ENCODE results near the gene ANLN.

ANLN gene, protein sequence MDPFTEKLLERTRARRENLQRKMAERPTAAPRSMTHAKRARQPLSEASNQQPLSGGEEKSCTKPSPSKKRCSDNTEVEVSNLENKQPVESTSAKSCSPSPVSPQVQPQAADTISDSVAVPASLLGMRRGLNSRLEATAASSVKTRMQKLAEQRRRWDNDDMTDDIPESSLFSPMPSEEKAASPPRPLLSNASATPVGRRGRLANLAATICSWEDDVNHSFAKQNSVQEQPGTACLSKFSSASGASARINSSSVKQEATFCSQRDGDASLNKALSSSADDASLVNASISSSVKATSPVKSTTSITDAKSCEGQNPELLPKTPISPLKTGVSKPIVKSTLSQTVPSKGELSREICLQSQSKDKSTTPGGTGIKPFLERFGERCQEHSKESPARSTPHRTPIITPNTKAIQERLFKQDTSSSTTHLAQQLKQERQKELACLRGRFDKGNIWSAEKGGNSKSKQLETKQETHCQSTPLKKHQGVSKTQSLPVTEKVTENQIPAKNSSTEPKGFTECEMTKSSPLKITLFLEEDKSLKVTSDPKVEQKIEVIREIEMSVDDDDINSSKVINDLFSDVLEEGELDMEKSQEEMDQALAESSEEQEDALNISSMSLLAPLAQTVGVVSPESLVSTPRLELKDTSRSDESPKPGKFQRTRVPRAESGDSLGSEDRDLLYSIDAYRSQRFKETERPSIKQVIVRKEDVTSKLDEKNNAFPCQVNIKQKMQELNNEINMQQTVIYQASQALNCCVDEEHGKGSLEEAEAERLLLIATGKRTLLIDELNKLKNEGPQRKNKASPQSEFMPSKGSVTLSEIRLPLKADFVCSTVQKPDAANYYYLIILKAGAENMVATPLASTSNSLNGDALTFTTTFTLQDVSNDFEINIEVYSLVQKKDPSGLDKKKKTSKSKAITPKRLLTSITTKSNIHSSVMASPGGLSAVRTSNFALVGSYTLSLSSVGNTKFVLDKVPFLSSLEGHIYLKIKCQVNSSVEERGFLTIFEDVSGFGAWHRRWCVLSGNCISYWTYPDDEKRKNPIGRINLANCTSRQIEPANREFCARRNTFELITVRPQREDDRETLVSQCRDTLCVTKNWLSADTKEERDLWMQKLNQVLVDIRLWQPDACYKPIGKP

GRCh38 chr7:36389371-36390198 is at the start of gene ANLN:
Gene ANLN (plus strand): TSS chr7:36389862. CDS start chr7:36390027, 165 bp downstream.
- DNase-seq, result peak; percentile 96

GRCh38 chr7:36343548-36343947 is 46.1 kb upstream of the ANLN start:
- no peak for DNase-seq

GRCh38 chr7:36344622-36345021 is 45.0 kb upstream of the ANLN start:
- no peak for DNase-seq

DNA sequence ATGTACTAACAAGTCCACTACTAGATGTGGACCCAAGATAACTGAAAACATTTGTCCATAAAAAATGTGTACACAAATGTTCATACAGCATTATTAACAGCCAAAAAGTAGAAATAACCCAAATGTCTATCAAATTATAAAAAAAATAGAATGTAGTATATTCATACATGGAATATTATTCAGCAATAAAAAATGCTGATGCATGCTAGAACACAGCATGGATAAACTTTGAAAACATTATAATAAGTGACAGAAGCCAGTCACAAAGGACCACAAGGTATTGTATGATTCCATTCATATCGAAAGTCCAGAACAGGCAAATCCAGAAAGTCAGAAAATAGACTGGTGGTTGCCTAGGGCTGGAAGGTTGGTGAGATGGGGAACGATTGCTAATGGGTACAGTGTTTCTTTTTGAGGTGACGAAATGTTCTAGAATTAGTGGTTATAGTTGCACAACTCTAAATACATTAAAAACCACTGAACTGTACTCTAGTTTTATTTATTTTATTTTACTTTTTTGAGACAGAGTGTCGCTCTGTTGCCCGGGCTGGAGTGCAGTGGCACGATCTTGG is 43.3 kb upstream of the ANLN start:
- DNase-seq, result no peak

DNA sequence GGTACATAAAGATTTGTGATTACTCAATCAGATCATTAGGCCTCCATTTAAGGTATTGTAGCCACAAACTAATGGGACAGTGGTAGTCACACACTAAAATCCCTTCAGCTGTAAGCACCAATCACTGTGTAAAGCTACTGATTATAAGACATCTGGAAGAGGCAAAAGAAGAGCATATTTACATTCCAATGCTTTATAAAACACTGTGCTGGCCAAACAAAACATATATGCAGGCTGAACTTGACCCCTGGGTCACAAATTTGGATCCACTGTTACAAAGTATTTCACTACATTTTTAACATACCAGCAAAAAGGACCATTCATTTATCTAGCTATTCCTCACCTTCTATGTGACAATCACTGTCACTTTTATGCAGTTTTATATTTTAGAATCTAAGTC is 41.4 kb upstream of the ANLN start:
- DNase-seq, result no peak

DNA sequence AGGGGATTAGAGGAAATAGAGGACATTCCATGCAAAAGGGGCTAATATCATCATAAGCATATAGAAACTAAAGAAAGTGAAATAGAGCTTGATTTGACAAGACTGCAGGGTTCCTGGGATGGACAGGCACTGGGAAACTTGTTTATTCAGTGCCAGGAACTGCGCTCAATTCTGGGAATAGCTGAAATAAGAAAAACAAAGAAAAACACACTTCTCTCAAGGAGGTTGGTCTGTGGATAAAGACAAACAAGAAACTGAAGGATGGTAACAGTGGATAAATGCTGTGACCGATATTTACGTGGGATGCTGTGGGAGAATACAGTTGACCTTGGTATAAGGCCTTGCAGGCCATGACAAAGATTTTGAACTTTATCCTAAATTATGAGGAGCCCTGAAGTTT is 40.9 kb upstream of the ANLN start:
- no peak for DNase-seq

DNA sequence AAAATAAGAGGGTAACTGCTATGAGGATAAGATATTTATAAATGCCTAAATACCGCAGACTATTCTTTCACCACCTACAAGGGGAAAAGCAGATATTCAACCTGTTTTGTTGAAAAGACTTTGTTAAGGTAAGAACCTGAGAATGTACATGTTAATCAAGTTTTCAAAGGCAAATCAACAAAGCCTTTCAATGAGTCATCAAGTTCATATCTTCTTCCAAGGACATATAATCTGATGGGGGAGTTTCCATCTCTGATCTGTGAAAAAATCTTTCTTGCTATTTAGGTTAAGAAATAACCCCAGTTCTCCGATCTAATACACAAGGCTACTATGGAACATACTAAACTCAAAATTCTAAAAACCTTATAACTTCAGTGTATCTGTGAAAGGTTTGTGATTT is 40.0 kb upstream of the ANLN start:
- no peak for DNase-seq

DNA sequence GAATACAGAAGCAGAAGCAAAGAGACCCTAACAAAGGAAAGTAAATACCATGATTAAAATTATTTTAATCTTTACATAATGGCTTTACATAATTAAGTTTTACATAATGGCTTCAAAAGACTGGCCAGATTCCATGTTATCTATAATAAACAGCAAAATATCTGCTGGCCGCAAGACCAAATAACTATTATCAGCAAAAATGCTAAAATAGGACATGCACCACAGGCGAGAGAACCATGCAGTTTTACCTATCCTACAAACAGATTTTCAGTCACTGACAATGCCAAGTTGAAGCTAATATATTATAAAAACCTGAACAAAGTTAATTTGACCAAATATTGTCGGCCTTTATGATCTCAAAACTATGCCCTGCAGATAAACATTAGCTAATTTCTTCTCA is 34.2 kb upstream of the ANLN start:
- DNase-seq, result no peak

- DNase-seq, result no peak
Measured at GRCh38 chr7:36357054-36357453, 32.6 kb upstream of the ANLN start.

DNA sequence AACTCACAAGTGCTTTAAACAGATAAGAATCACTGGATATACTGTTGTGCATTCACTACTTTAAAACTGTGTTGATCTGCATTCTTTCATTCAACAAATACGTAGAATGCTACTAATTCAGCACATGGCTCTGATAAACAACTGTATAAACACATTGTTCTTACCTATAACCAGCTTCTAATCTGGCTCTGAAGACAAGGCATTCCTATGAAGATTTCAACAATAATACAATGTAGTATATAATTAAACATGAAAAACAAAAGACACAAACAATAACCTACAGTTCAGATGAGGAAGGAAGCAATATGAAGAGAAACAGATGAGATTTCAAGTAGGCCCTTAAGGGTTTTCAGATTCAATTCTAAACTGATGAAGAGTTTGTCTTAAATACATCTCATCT is 31.1 kb upstream of the ANLN start:
- no peak for DNase-seq

GRCh38 chr7:36360244-36360643 is 29.4 kb upstream of the ANLN start:
- peak; percentile 13 for DNase-seq

GRCh38 chr7:36361227-36361626 is 28.4 kb upstream of the ANLN start:
- no peak for DNase-seq

GRCh38 chr7:36363515-36363914 is 26.1 kb upstream of the ANLN start:
- no peak for DNase-seq

GRCh38 chr7:36366005-36366717 is 23.5 kb upstream of the ANLN start:
- DNase-seq, result no peak

DNA sequence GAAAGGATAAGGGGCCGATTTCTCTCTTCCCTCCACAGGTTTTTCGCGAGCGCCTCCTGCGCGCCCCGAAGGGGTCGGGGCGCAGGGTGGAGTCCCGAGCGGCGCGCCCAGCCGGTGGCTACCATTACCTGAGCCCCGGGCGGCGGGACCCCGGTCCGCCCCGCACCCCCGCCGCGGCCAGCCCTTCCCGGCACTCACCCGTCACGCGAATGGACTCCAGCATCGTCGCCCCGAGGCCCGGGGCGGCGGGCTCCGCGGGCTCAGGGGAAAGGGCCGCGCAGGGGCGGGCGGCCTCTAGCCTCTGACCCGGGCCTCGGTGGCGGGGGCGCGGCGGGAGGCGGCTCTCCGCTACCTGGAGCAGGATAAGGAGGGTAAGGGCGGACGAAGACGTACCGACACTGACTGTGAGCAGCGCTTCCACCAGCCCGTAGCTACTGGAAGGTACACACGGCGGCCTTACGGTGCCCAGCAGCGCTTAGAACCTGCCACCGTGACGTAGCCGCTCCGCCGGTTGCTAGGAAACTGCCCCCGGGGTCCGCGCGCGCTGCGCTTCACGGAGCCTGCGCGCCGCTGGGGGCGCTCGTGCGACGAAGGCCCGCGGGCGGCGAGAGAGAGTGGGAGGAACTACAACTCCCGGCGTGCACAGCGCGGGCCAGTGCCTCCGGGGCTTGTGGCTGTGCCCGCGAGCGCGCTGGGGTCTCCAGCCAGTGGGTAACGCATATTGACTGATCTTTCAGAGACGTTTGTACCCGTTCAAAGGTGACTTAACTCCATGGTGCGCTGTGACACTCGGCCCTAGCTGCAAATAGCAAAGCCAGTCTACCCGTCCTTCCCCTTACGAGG is 22.7 kb upstream of the ANLN start:
- DNase-seq, result peak; percentile 98

- no peak for DNase-seq
Measured at GRCh38 chr7:36367561-36368077, 22.0 kb upstream of the ANLN start.

- no peak for DNase-seq
Measured at GRCh38 chr7:36368496-36368895, 21.2 kb upstream of the ANLN start.

GRCh38 chr7:36369171-36369570 is 20.5 kb upstream of the ANLN start:
- no peak for DNase-seq

DNA sequence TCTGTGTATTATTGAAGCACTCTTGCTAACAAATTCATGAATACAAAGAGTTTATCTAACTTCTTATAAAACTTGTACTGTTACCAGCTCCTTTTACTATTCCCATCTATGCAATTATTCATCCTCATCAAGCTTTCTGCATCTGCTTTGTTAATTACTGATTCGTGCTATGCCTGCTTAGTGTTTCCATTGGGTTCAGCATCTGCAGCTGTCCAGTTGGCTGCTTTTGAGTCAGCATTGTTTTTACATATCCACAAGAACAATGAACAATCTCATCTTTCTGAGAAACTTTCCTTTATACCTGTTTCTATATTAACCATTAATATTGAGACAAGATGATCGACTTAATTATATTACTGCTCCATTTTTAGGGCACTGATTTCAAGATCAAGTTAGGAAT is 19.6 kb upstream of the ANLN start:
- no peak for DNase-seq

- DNase-seq, result no peak
Measured at GRCh38 chr7:36372156-36372555, 17.5 kb upstream of the ANLN start.

Data from retina (tissue), 1 donor.